Subcutaneous adipose tissue (tissue), 4 donors: ENCODE results near the gene LOXL1. TPM values are rescaled to one million over a fixed set of nuclear protein-coding genes. Genes with fewer than 3 reads are reported as not detected.

Experiments
- CTCF ChIP-seq: fragments of 450-650 bp; IDR thresholded peaks from one replicate; pipeline ENCODE4 v1.5.1; 2016; ENCODE audit warnings: low read depth, mild to moderate bottlenecking, control low read depth, antibody characterized with exemption, moderate library complexity
- total RNA-seq, 4 donors: library from RNA; depleted of rRNA; stranded (reverse); fragments of >200 nt; gene quantifications; one replicate each; pipeline ENCODE4 v1.1.0, GENCODE V29; 2016

Gene LOXL1
- total RNA-seq, result 1 to 10 TPM; 4.2 to 9.2 (median 6.3) TPM

- TF ChIP-seq CTCF, result no peak
These were observed at the start of gene LOXL1 for GRCh38 chr15:73926219-73927002. Gene LOXL1 (plus strand): TSS chr15:73926462. CDS start chr15:73926784, 322 bp downstream.

- no peak for TF ChIP-seq CTCF
These were observed 46.8 kb upstream of the LOXL1 start for GRCh38 chr15:73879426-73879825.

GRCh38 chr15:73881579-73882320, 44.5 kb upstream of the LOXL1 start:
- TF ChIP-seq CTCF, result no peak

GRCh38 chr15:73882761-73883419, 43.4 kb upstream of the LOXL1 start:
- no peak for TF ChIP-seq CTCF

GRCh38 chr15:73884159-73884558, 42.1 kb upstream of the LOXL1 start:
- TF ChIP-seq CTCF, result no peak

- no peak for TF ChIP-seq CTCF
These were observed 40.1 kb upstream of the LOXL1 start for GRCh38 chr15:73885954-73886700.
